A549 (cell line): ENCODE results near the gene HAVCR2. TPM values are rescaled to one million over a fixed set of nuclear protein-coding genes. Genes with fewer than 3 reads are reported as not detected.

Experiments used
- ATAC-seq, 2 experiments: fragments of 200-7000 bp in 1 of 2; fragments of >200 bp in 1 of 2; cut with Nextera tagmentation in 1 of 2; cut with Tn5 transposase in 1 of 2; 3 replicates each; pipeline versions ENCODE4 v1.8.0 to v1.9.1; 2018 to 2020; ENCODE audit warnings: mild to moderate bottlenecking in 1 of 2, moderate library complexity in 1 of 2
- CTCF ChIA-PET: fragments of 300-600 bp; sonication (Branson Sonifier 250); formaldehyde crosslinking; extraction: SDS; loops from one replicate; lab custom pipeline; 2021; ENCODE audit warnings: antibody characterized with exemption, inconsistent platforms; lab: Yijun Ruan, JAX
- POLR2A ChIA-PET: fragments of 350-600 bp; formaldehyde crosslinking; extraction: SDS; loops from one replicate; lab custom pipeline; 2021; ENCODE audit warnings: antibody characterized with exemption, inconsistent platforms; lab: Yijun Ruan, JAX
- DNase-seq, 2 experiments: peaks; one replicate each; pipeline versions ENCODE4 v3.0.0 to v3.0.0-alpha.2; 2011 to 2016; ENCODE audit warnings: low read depth in 1 of 2, low spot score in 1 of 2
- FAIRE-seq: peaks from 2 replicates; lab custom pipeline; 2011; peaks lifted over from hg19 to GRCh38; lab: Jason Lieb, UNC
- H3K27ac ChIP-seq, 2 experiments: fragments of >200 bp; sonication (Bioruptor Twin); formaldehyde crosslinking; 3 replicates each; pipeline ENCODE4 v1.5.1; 2016 to 2017
- H3K4me1 ChIP-seq: fragments of >200 bp; sonication (Bioruptor Twin); formaldehyde crosslinking; 3 replicates; pipeline ENCODE4 v1.6.1; 2016
- H3K4me2 ChIP-seq: fragments of >200 bp; sonication (Bioruptor Twin); formaldehyde crosslinking; 3 replicates; pipeline ENCODE4 v1.6.1; 2016
- H3K4me3 ChIP-seq: fragments of >200 bp; sonication (Bioruptor Twin); formaldehyde crosslinking; 3 replicates; pipeline ENCODE4 v1.5.1; 2016
- H3K9me3 ChIP-seq: fragments of >200 bp; sonication (Bioruptor Twin); formaldehyde crosslinking; 3 replicates; pipeline ENCODE4 v1.6.1; 2016
- ATOH8 ChIP-seq: fragments of 250-450 bp; sonication (Bioruptor Pico); IDR thresholded peaks from 2 replicates; pipeline ENCODE4 v1.5.0; 2020; ENCODE audit warnings: low read depth, mild to moderate bottlenecking, moderate library complexity
- BCL3 ChIP-seq: fragments of >200 bp; sonication (Bioruptor Twin); formaldehyde crosslinking; IDR thresholded peaks from 3 replicates; pipeline ENCODE4 v1.6.1; 2016
- CBX8 ChIP-seq: fragments of 200-600 bp; sonication (generic); IDR thresholded peaks from 2 replicates; pipeline ENCODE4 v1.6.1; 2016
- CHD4 ChIP-seq: fragments of 200-600 bp; sonication (generic); IDR thresholded peaks from 2 replicates; pipeline ENCODE4 v1.6.1; 2016; ENCODE audit warnings: antibody characterized with exemption, mild to moderate bottlenecking, borderline replicate concordance
- CTCF ChIP-seq: fragments of >200 bp; sonication (Bioruptor Twin); formaldehyde crosslinking; IDR thresholded peaks from 3 replicates; pipeline ENCODE4 v1.5.1; 2016
- EHF ChIP-seq: fragments of 250-450 bp; sonication (Bioruptor Pico); IDR thresholded peaks from 2 replicates; pipeline ENCODE4 v1.5.0; 2020; ENCODE audit warnings: mild to moderate bottlenecking
- EP300 ChIP-seq, 2 experiments: fragments of >200 bp; sonication (Bioruptor Twin); formaldehyde crosslinking; IDR thresholded peaks; 2 replicates in 1 of 2; 3 replicates in 1 of 2; pipeline ENCODE4 v1.6.1; 2016 to 2017
- ESRRA ChIP-seq: fragments of 150-350 bp; IDR thresholded peaks from 2 replicates; pipeline ENCODE4 v1.6.1; 2014; ENCODE audit warnings: mild to moderate bottlenecking, low read length, borderline replicate concordance
- FOSB ChIP-seq: fragments of 250-450 bp; sonication (Bioruptor Pico); IDR thresholded peaks from 2 replicates; pipeline ENCODE4 v1.5.0; 2020; ENCODE audit warnings: mild to moderate bottlenecking, moderate library complexity
- FOSL2 ChIP-seq, 2 experiments: fragments of 450-650 bp in 1 of 2; fragments of >200 bp in 1 of 2; sonication (Bioruptor Twin) in 1 of 2; formaldehyde crosslinking; IDR thresholded peaks; 2 replicates each; pipeline versions ENCODE4 v1.5.0 to v1.6.1; 2016 to 2020; ENCODE audit warnings: mild to moderate bottlenecking in 1 of 2, moderate library complexity in 1 of 2
- HMGXB4 ChIP-seq: fragments of 250-450 bp; sonication (Bioruptor Pico); IDR thresholded peaks from 2 replicates; pipeline ENCODE4 v1.5.0; 2021; ENCODE audit warnings: mild to moderate bottlenecking, moderate library complexity, borderline replicate concordance
- HOXA7 ChIP-seq: fragments of 250-450 bp; sonication (Bioruptor Pico); IDR thresholded peaks from 2 replicates; pipeline ENCODE4 v1.5.0; 2020; ENCODE audit warnings: mild to moderate bottlenecking, moderate library complexity
- HOXB13 ChIP-seq: fragments of 250-450 bp; sonication (Bioruptor Pico); IDR thresholded peaks from 2 replicates; pipeline ENCODE4 v1.5.0; 2020; ENCODE audit warnings: low read depth, mild to moderate bottlenecking, moderate library complexity
- HOXB5 ChIP-seq: fragments of 250-450 bp; sonication (Bioruptor Pico); IDR thresholded peaks from 2 replicates; pipeline ENCODE4 v1.5.0; 2020; ENCODE audit warnings: mild to moderate bottlenecking, moderate library complexity
- JUN ChIP-seq, 2 experiments: fragments of >200 bp; sonication (Bioruptor Twin); formaldehyde crosslinking; IDR thresholded peaks; 2 replicates in 1 of 2; 3 replicates in 1 of 2; pipeline ENCODE4 v1.6.1; 2016 to 2017
- KDM5A ChIP-seq: fragments of 200-600 bp; sonication (generic); IDR thresholded peaks from 2 replicates; pipeline ENCODE4 v1.6.1; 2016; ENCODE audit warnings: antibody characterized with exemption, mild to moderate bottlenecking
- MAFK ChIP-seq: fragments of 450-650 bp; IDR thresholded peaks from 2 replicates; pipeline ENCODE4 v1.6.1; 2014; ENCODE audit not compliant: partially characterized antibody
- MAZ ChIP-seq: fragments of 150-350 bp; IDR thresholded peaks from 2 replicates; pipeline ENCODE4 v1.6.1; 2014; ENCODE audit warnings: antibody characterized with exemption, low read depth, low read length, borderline replicate concordance
- NFE2L2 ChIP-seq: fragments of 150-350 bp; conservative IDR thresholded peaks from 2 replicates; pipeline ENCODE4 v1.6.1; 2014; ENCODE audit warnings: low read length
- PBX3 ChIP-seq: IDR thresholded peaks from 2 replicates; pipeline ENCODE4 v1.6.1; 2012
- PHF8 ChIP-seq: fragments of 200-600 bp; sonication (generic); IDR thresholded peaks from 2 replicates; pipeline ENCODE4 v1.6.1; 2016; ENCODE audit warnings: low read depth, mild to moderate bottlenecking, antibody characterized with exemption, moderate library complexity, borderline replicate concordance
- POLR2AphosphoS2 ChIP-seq: conservative IDR thresholded peaks from 2 replicates; pipeline ENCODE4 v1.6.1; 2012; ENCODE audit warnings: low read length, improper control_type of control experiment, inconsistent platforms
- RAD21 ChIP-seq, 2 experiments: fragments of >200 bp in 1 of 2; sonication (Bioruptor Twin) in 1 of 2; formaldehyde crosslinking in 1 of 2; IDR thresholded peaks in 1 of 2; conservative IDR thresholded peaks in 1 of 2; 2 replicates in 1 of 2; 3 replicates in 1 of 2; pipeline ENCODE4 v1.6.1; 2012 to 2018; ENCODE audit warnings: inconsistent platforms in 1 of 2
- SMC3 ChIP-seq: fragments of >200 bp; sonication (Bioruptor Twin); formaldehyde crosslinking; IDR thresholded peaks from 3 replicates; pipeline ENCODE4 v1.6.1; 2018; ENCODE audit warnings: inconsistent platforms
- SREBF2 ChIP-seq: fragments of 450-650 bp; IDR thresholded peaks from 2 replicates; pipeline ENCODE4 v1.6.1; 2014; ENCODE audit warnings: mild to moderate bottlenecking, moderate library complexity
- TFCP2L1 ChIP-seq: fragments of 250-450 bp; sonication (Bioruptor Pico); IDR thresholded peaks from 2 replicates; pipeline ENCODE4 v1.5.0; 2021; ENCODE audit warnings: mild to moderate bottlenecking
- TP53 ChIP-seq: fragments of 250-450 bp; sonication (Bioruptor Pico); IDR thresholded peaks from 2 replicates; pipeline ENCODE4 v1.5.0; 2021; ENCODE audit warnings: mild to moderate bottlenecking, moderate library complexity
- ZSCAN20 ChIP-seq: fragments of 250-450 bp; sonication (Bioruptor Pico); IDR thresholded peaks from 2 replicates; pipeline ENCODE4 v1.8.0; 2022; ENCODE audit warnings: mild to moderate bottlenecking, moderate library complexity
- WGBS: methylation state at CpG from one replicate; pipeline ENCODE4 v1.1.6; 2017; ENCODE audit errors: missing lambda C conversion rate; 5-methylcytosine and 5-hydroxymethylcytosine counted together
- polyA plus RNA-seq, 4 experiments: library from polyadenylated mRNA; depleted of rRNA in 3 of 4; stranded (reverse); fragments of >200 nt; fragmentation: RNase III in 1 of 4; extraction: RNeasy Plus Mini Kit Qiagen cat#74134 plus additional on column Dnase treatment in 1 of 4; gene quantifications; 2 replicates in 3 of 4; 3 replicates in 1 of 4; pipeline ENCODE4 v1.2.3, GENCODE V29; 2011 to 2017

HAVCR2 gene
- polyA plus RNA-seq, 2 of the 4 experiments (the other 2 are of a cell fraction) = 0.13 to 0.17 TPM

- ATAC-seq (peak; percentile 34 to 38; a peak in 3 of 6 replicates), FAIRE-seq (no peak), DNase-seq (no peak)
- TF ChIP-seq CTCF = no peak
- TF ChIP-seq NFE2L2 = no peak
- TF ChIP-seq ATOH8 (CRISPR knock-in tag) = no peak
- no peak for TF ChIP-seq ESRRA
- TF ChIP-seq HOXA7 (CRISPR knock-in tag) = no peak
- TF ChIP-seq HOXB5 (CRISPR knock-in tag) = no peak
- no peak for TF ChIP-seq RAD21 (conservative IDR thresholded peaks at IDR 0.05 in 1 of 2, IDR thresholded peaks at IDR 0.05 in 1 of 2)
- TF ChIP-seq JUN (IDR thresholded peaks at IDR 0.05) = no peak
- TF ChIP-seq HMGXB4 = no peak
- no peak for TF ChIP-seq POLR2AphosphoS2
- TF ChIP-seq EHF = no peak
- no peak for TF ChIP-seq SMC3
- TF ChIP-seq PHF8 = no peak
- no peak for TF ChIP-seq MAZ
- ChIA-PET POLR2A (interaction anchor here (1.2 kb wide), 1 partner anchor 9 kb away, joined by 3 read pairs; no protein-coding TSS in a partner anchor), CTCF (no interaction called here)
- H3K4me2 ChIP-seq = no peak overlapping the region
- H3K27ac ChIP-seq = peak overlapping the region in 1 of 2 experiments; percentile 12; a peak in 2 of 6 replicates
- no peaks in the 10 kb centered on the region for H3K9me3 ChIP-seq
- peaks cover 10% of the 10 kb centered on the region; the same call in 2 of the 3 replicates for H3K4me1 ChIP-seq
- WGBS = 76% methylated on average over 14 of the region's 14 CpGs
- no peak overlapping the region for H3K4me3 ChIP-seq
These were observed 2.0 kb downstream of the HAVCR2 start for GRCh38 chr5:157106630-157107461.

- no peak overlapping the region for H3K4me3 ChIP-seq
- WGBS = 77% methylated on average over 2 of the region's 2 CpGs
- ATAC-seq = peak; percentile 73
- H3K4me2 ChIP-seq = peak overlapping the region; percentile 45
- H3K27ac ChIP-seq = peak overlapping the region; percentile 56 to 68
- H3K9me3 ChIP-seq = no peaks in the 10 kb centered on the region
- FAIRE-seq = peak; percentile 46
- POLR2A ChIA-PET = interaction anchor here (0.6 to 1.4 kb wide), 2 partner anchors 42 to 140 kb away, joined by 3 to 8 read pairs; partner anchors contain the start of gene MED7
- peak in 1 of 2 experiments; percentile 50 for DNase-seq
- CTCF ChIA-PET = no interaction called here
- peaks cover 15% of the 10 kb centered on the region for H3K4me1 ChIP-seq
- TF ChIP-seq FOSL2 (IDR thresholded peaks at IDR 0.05) (peak; percentile 78), FOSL2 (CRISPR knock-in tag; IDR thresholded peaks at IDR 0.05) (peak; percentile 81), KDM5A (no peak), TP53 (CRISPR knock-in tag) (no peak), TFCP2L1 (no peak), PBX3 (no peak), FOSB (no peak), BCL3 (no peak), EP300 (IDR thresholded peaks at IDR 0.05) (no peak), CBX8 (no peak), SREBF2 (no peak), MAFK (peak; percentile 63), HOXB13 (CRISPR knock-in tag) (no peak), CHD4 (no peak; the same call in 1 of the 2 replicates), ZSCAN20 (CRISPR knock-in tag) (no peak)
These were observed 8.6 kb downstream of the HAVCR2 start for GRCh38 chr5:157100140-157100679.
